H1 (cell line): ENCODE measurements around the gene MACROD2. TPM values are rescaled to one million over a fixed set of nuclear protein-coding genes. Genes with fewer than 3 reads are reported as not detected.

Experiments used
- CTCF ChIA-PET: fragments of 300-600 bp; sonication (Branson Sonifier 250); formaldehyde crosslinking; loops from one replicate; lab custom pipeline; 2021; ENCODE audit not compliant: partially characterized antibody; lab: Charles Lee
- POLR2A ChIA-PET: fragments of 300-600 bp; sonication (Branson Sonifier 250); formaldehyde crosslinking; loops from one replicate; lab custom pipeline; 2021; ENCODE audit warnings: inconsistent platforms; ENCODE audit not compliant: partially characterized antibody; lab: Charles Lee
- DNase-seq, 2 experiments: peaks; one replicate each; pipeline versions ENCODE4 v3.0.0 to v3.0.0-alpha.2; 2010 to 2022; ENCODE audit warnings: low spot score in 2 of 2, low read depth in 1 of 2, mixed read lengths in 1 of 2
- FAIRE-seq: peaks from 2 replicates; lab custom pipeline; 2011; peaks lifted over from hg19 to GRCh38; lab: Jason Lieb, UNC
- H2AFZ ChIP-seq: 2 replicates; pipeline ENCODE4 v1.8.1; 2012; ENCODE audit warnings: low read length, inconsistent platforms
- H2AK5ac ChIP-seq: 2 replicates; pipeline ENCODE4 v1.6.1; 2013; ENCODE audit warnings: low read depth, low read length
- H2BK120ac ChIP-seq: replicated peaks from 2 replicates; pipeline ENCODE3; 2013; ENCODE audit warnings: low read depth, low read length, inconsistent platforms
- H2BK12ac ChIP-seq: 2 replicates; pipeline ENCODE4 v1.6.1; 2013; ENCODE audit warnings: low read depth, low read length
- H2BK15ac ChIP-seq: 2 replicates; pipeline ENCODE4 v1.6.1; 2013; ENCODE audit warnings: low read length
- H2BK20ac ChIP-seq: 2 replicates; pipeline ENCODE4 v1.6.1; 2013; ENCODE audit warnings: low read length
- H2BK5ac ChIP-seq: 2 replicates; pipeline ENCODE4 v1.6.1; 2013; ENCODE audit warnings: low read depth, low read length
- H3K14ac ChIP-seq: 2 replicates; pipeline ENCODE4 v1.6.1; 2013; ENCODE audit warnings: inconsistent platforms; ENCODE audit not compliant: insufficient read length
- H3K18ac ChIP-seq: 2 replicates; pipeline ENCODE4 v1.6.1; 2013; ENCODE audit warnings: low read length; ENCODE audit errors: extremely low read depth
- H3K23ac ChIP-seq: 2 replicates; pipeline ENCODE4 v1.6.1; 2013; ENCODE audit warnings: inconsistent platforms; ENCODE audit not compliant: insufficient read length
- H3K23me2 ChIP-seq: 2 replicates; pipeline ENCODE4 v1.6.1; 2013; ENCODE audit warnings: low read depth, low read length
- H3K27ac ChIP-seq: 2 replicates; pipeline ENCODE4 v1.6.1; 2011; ENCODE audit warnings: low read depth, low read length, inconsistent platforms
- H3K27me3 ChIP-seq, 4 experiments: replicated peaks in 1 of 4; 1 replicate in 1 of 4; 2 replicates in 3 of 4; pipeline versions ENCODE4 v1.6.1 to v1.8.1; 2011 to 2013; ENCODE audit warnings: low read length in 3 of 4, mild to moderate bottlenecking in 3 of 4, inconsistent platforms in 2 of 4, mixed read lengths in 2 of 4, moderate library complexity in 1 of 4; ENCODE audit not compliant: control insufficient read depth in 3 of 4, insufficient read depth in 3 of 4; ENCODE audit errors: extremely low read depth in 1 of 4
- H3K36me3 ChIP-seq, 4 experiments: 2 replicates each; pipeline versions ENCODE4 v1.6.1 to v1.8.1; 2011 to 2013; ENCODE audit warnings: mild to moderate bottlenecking in 4 of 4, low read length in 3 of 4, moderate library complexity in 2 of 4, control low read depth in 1 of 4, inconsistent platforms in 1 of 4; ENCODE audit not compliant: insufficient read depth in 4 of 4, control insufficient read depth in 2 of 4
- H3K4ac ChIP-seq: replicated peaks from 2 replicates; pipeline ENCODE3; 2013; ENCODE audit warnings: low read length, low read depth, mixed read lengths, inconsistent platforms; ENCODE audit not compliant: insufficient read length
- H3K4me1 ChIP-seq, 4 experiments: replicated peaks in 1 of 4; 1 replicate in 1 of 4; 2 replicates in 3 of 4; pipeline versions ENCODE4 v1.6.1 to v1.8.1; 2011 to 2013; ENCODE audit warnings: low read length in 3 of 4, inconsistent platforms in 2 of 4, mixed read lengths in 1 of 4; ENCODE audit not compliant: insufficient read depth in 4 of 4, control insufficient read depth in 3 of 4
- H3K4me2 ChIP-seq, 2 experiments: 2 replicates each; pipeline versions ENCODE4 v1.6.1 to v1.8.1; 2011 to 2013; ENCODE audit warnings: low read depth in 2 of 2, low read length in 2 of 2, control low read depth in 1 of 2, inconsistent platforms in 1 of 2, mild to moderate bottlenecking in 1 of 2; ENCODE audit not compliant: insufficient read depth in 1 of 2
- H3K4me3 ChIP-seq, 4 experiments: fragments of 200-600, 300-600 bp in 1 of 4; sonication (generic), shearing (Covaris generic), sonication (Bioruptor Twin) in 1 of 4; 2 replicates each; pipeline versions ENCODE4 v1.5.1 to v1.8.1; 2011 to 2016; ENCODE audit warnings: low read length in 4 of 4, low read depth in 3 of 4, control low read depth in 2 of 4, inconsistent platforms in 2 of 4, mild to moderate bottlenecking in 2 of 4, mixed read lengths in 1 of 4, moderate library complexity in 1 of 4; ENCODE audit not compliant: insufficient read depth in 2 of 4; ENCODE audit errors: extremely low read depth in 1 of 4
- H3K56ac ChIP-seq: replicated peaks from 2 replicates; pipeline ENCODE3; 2013; ENCODE audit warnings: low read depth, mild to moderate bottlenecking, mixed read lengths, low read length, inconsistent platforms; ENCODE audit not compliant: insufficient read length
- H3K79me1 ChIP-seq: 2 replicates; pipeline ENCODE4 v1.6.1; 2013; ENCODE audit warnings: low read depth, low read length, control low read depth
- H3K79me2 ChIP-seq, 2 experiments: 2 replicates each; pipeline versions ENCODE4 v1.6.1 to v1.8.1; 2012 to 2013; ENCODE audit warnings: low read length in 2 of 2, mild to moderate bottlenecking in 2 of 2, inconsistent platforms in 1 of 2; ENCODE audit not compliant: insufficient read depth in 2 of 2, control insufficient read depth in 1 of 2
- H3K9ac ChIP-seq, 4 experiments: replicated peaks in 1 of 4; 1 replicate in 1 of 4; 2 replicates in 3 of 4; pipeline versions ENCODE4 v1.6.1 to v1.8.1; 2011 to 2013; ENCODE audit warnings: low read depth in 3 of 4, low read length in 3 of 4, control low read depth in 2 of 4, mild to moderate bottlenecking in 2 of 4, moderate library complexity in 2 of 4, inconsistent platforms in 1 of 4; ENCODE audit errors: extremely low read depth in 1 of 4
- H3K9me3 ChIP-seq, 2 experiments: 2 replicates each; pipeline versions ENCODE4 v1.6.1 to v1.8.1; 2012 to 2013; ENCODE audit warnings: mild to moderate bottlenecking in 2 of 2, moderate library complexity in 2 of 2, control low read depth in 1 of 2, inconsistent platforms in 1 of 2, low read depth in 1 of 2, low read length in 1 of 2, mixed read lengths in 1 of 2; ENCODE audit not compliant: insufficient read depth in 2 of 2
- H4K20me1 ChIP-seq, 2 experiments: replicated peaks in 1 of 2; 2 replicates each; pipeline versions ENCODE3 to v1.8.1; 2011 to 2013; ENCODE audit warnings: inconsistent platforms in 2 of 2, low read length in 2 of 2, mild to moderate bottlenecking in 1 of 2; ENCODE audit not compliant: insufficient read depth in 2 of 2, control insufficient read depth in 1 of 2
- H4K5ac ChIP-seq: 2 replicates; pipeline ENCODE4 v1.6.1; 2013; ENCODE audit warnings: low read length, low read depth, mixed read lengths, inconsistent platforms; ENCODE audit not compliant: insufficient read length
- H4K8ac ChIP-seq: 2 replicates; pipeline ENCODE4 v1.8.0; 2013; ENCODE audit warnings: mild to moderate bottlenecking, moderate library complexity, low read length, inconsistent platforms; ENCODE audit not compliant: insufficient read depth; ENCODE audit errors: extremely low read depth
- H4K91ac ChIP-seq: replicated peaks from 2 replicates; pipeline ENCODE3; 2013; ENCODE audit warnings: low read length, mixed read lengths, inconsistent platforms; ENCODE audit not compliant: insufficient read length
- BACH1 ChIP-seq: IDR thresholded peaks from 2 replicates; pipeline ENCODE4 v1.6.1; 2012; ENCODE audit warnings: low read length, improper control_type of control experiment
- CBX5 ChIP-seq: fragments of 300-800, 300-1000 bp; sonication (generic); IDR thresholded peaks from 2 replicates; pipeline ENCODE4 v1.7.1; 2016; ENCODE audit warnings: antibody characterized with exemption, low read length, low read depth
- CEBPB ChIP-seq: IDR thresholded peaks from 2 replicates; pipeline ENCODE4 v1.6.1; 2012; ENCODE audit warnings: low read depth, low read length
- CHD2 ChIP-seq: IDR thresholded peaks from 2 replicates; pipeline ENCODE4 v1.6.1; 2012; ENCODE audit warnings: low read length, improper control_type of control experiment
- CREB1 ChIP-seq: IDR thresholded peaks from 2 replicates; pipeline ENCODE4 v1.6.1; 2012; ENCODE audit warnings: inconsistent platforms
- EZH2 ChIP-seq: fragments of 200-600 bp; sonication (generic); IDR thresholded peaks from 2 replicates; pipeline ENCODE4 v1.7.1; 2012; ENCODE audit warnings: low read depth, mild to moderate bottlenecking, moderate library complexity, low read length, inconsistent platforms; ENCODE audit not compliant: severe bottlenecking
- HDAC6 ChIP-seq: IDR thresholded peaks from one replicate; pipeline ENCODE4 v1.7.1; 2012; ENCODE audit warnings: low read depth, mild to moderate bottlenecking, inconsistent platforms, low read length, moderate library complexity
- MAX ChIP-seq: IDR thresholded peaks from 2 replicates; pipeline ENCODE4 v1.6.1; 2012; ENCODE audit warnings: inconsistent platforms
- NRF1 ChIP-seq: IDR thresholded peaks from 2 replicates; pipeline ENCODE4 v1.6.1; 2011; ENCODE audit warnings: mild to moderate bottlenecking, low read depth, low read length, improper control_type of control experiment
- POLR2AphosphoS5 ChIP-seq: IDR thresholded peaks from 2 replicates; pipeline ENCODE4 v1.6.1; 2011; ENCODE audit warnings: low read depth, low read length
- RAD21 ChIP-seq, 2 experiments: IDR thresholded peaks in 1 of 2; conservative IDR thresholded peaks in 1 of 2; 2 replicates each; pipeline ENCODE4 v1.6.1; 2011; ENCODE audit warnings: low read depth in 2 of 2, low read length in 2 of 2, improper control_type of control experiment in 1 of 2, inconsistent platforms in 1 of 2, mild to moderate bottlenecking in 1 of 2, moderate library complexity in 1 of 2
- RBBP5 ChIP-seq: IDR thresholded peaks from 2 replicates; pipeline ENCODE4 v1.7.1; 2012; ENCODE audit warnings: low read depth, mild to moderate bottlenecking, inconsistent platforms, low read length, moderate library complexity, borderline replicate concordance
- SIRT6 ChIP-seq: IDR thresholded peaks from one replicate; pipeline ENCODE4 v1.7.1; 2012; ENCODE audit warnings: low read length, inconsistent platforms
- SP2 ChIP-seq: IDR thresholded peaks from 2 replicates; pipeline ENCODE4 v1.6.1; 2012; ENCODE audit warnings: mild to moderate bottlenecking, low read length, inconsistent platforms
- USF2 ChIP-seq: IDR thresholded peaks from 2 replicates; pipeline ENCODE4 v1.6.1; 2011; ENCODE audit warnings: low read length, improper control_type of control experiment
- WGBS, 2 experiments: shearing (Covaris generic) in 1 of 2; methylation state at CpG; one replicate each; pipeline versions ENCODE4 v1.1.6 to v1.1.7; 2013 to 2015; ENCODE audit warnings: low lambda C conversion rate in 2 of 2, mixed read lengths in 2 of 2, inconsistent platforms in 1 of 2, low coverage in 1 of 2, missing lambda C conversion rate in 1 of 2; ENCODE audit not compliant: insufficient replicate concordance in 2 of 2, insufficient coverage in 1 of 2, insufficient read length in 1 of 2; ENCODE audit errors: extremely low coverage in 1 of 2, missing lambda C conversion rate in 1 of 2; 5-methylcytosine and 5-hydroxymethylcytosine counted together
- polyA plus RNA-seq, 7 experiments: library from polyadenylated mRNA; depleted of rRNA in 3 of 7; stranded (reverse) in 5 of 7; unstranded in 2 of 7; fragments of >200 nt in 5 of 7; fragments of 200-250 nt in 2 of 7; gene quantifications; 1 replicate in 5 of 7; 2 replicates in 1 of 7; 4 replicates in 1 of 7; pipeline versions ENCODE4 v1.2.1 to v1.2.3, GENCODE V29; 2011 to 2013; ENCODE audit warnings: missing spikeins in 2 of 7, mixed read lengths in 2 of 7
- total RNA-seq: library from RNA; stranded (reverse); fragmentation: NEBNext Ultra II Directional; extraction: Animal tissue kit (Norgen Biotek cat#: 25700); gene quantifications from 2 replicates; pipeline ENCODE4 v1.2.1, GENCODE V29; 2021

The MACROD2 gene
- total and polyA plus RNA-seq, 2 of the 8 experiments (the other 6 are each of a cell fraction or from before 2014, with no cell fraction given) = 0.70 to 3.9 TPM

- no peak overlapping the region for H3K4ac ChIP-seq
- FAIRE-seq (no peak), DNase-seq (no peak)
- H3K4me1 ChIP-seq = no peaks in the 10 kb centered on the region
- no peak overlapping the region for H3K9ac ChIP-seq
- H3K23ac ChIP-seq = no peak overlapping the region
- no peak overlapping the region for H4K8ac ChIP-seq
- H3K4me2 ChIP-seq = no peak overlapping the region
- no peak overlapping the region for H2AK5ac ChIP-seq
- no peak overlapping the region for H2BK20ac ChIP-seq
- H3K27ac ChIP-seq = no peak overlapping the region
- POLR2A ChIA-PET = no interaction called here
- no peak overlapping the region for H4K5ac ChIP-seq
- H2AFZ ChIP-seq = no peak overlapping the region
- no peaks in the 10 kb centered on the region for H3K23me2 ChIP-seq
- CTCF ChIA-PET = no interaction called here
- H3K27me3 ChIP-seq = no peaks in the 10 kb centered on the region
- H3K79me1 ChIP-seq = no peaks in the 10 kb centered on the region
- TF ChIP-seq SP2 (no peak), EZH2 (no peak), SIRT6 (no peak), CHD2 (no peak), MAX (no peak), BACH1 (no peak), HDAC6 (no peak), CBX5 (no peak), RBBP5 (no peak), NRF1 (no peak), CREB1 (no peak), RAD21 (IDR thresholded peaks at IDR 0.05 in 1 of 2, conservative IDR thresholded peaks at IDR 0.05 in 1 of 2; ENCODE audit: low read depth in 2 of 2, low read length in 2 of 2) (no peak), CEBPB (no peak), USF2 (no peak), POLR2AphosphoS5 (no peak)
- no peak overlapping the region for H3K56ac ChIP-seq
- H3K9me3 ChIP-seq = 0 out of 4 replicates have a peak, but pooled peaks cover 0 to 2% of the 10 kb centered on the region in 2 experiments
- WGBS, 2 experiments = 98% methylated on average over 3 of the region's 3 CpGs; no CpG with 5 or more reads in 1 of the 2 experiments
- no peak overlapping the region for H3K4me3 ChIP-seq
- no peak overlapping the region for H2BK15ac ChIP-seq
- no peaks in the 10 kb centered on the region for H3K79me2 ChIP-seq
- no peaks in the 10 kb centered on the region for H4K20me1 ChIP-seq
- H3K14ac ChIP-seq = no peak overlapping the region
- no peak overlapping the region for H4K91ac ChIP-seq
- no peak overlapping the region for H2BK120ac ChIP-seq
- H2BK12ac ChIP-seq = no peak overlapping the region
- H3K18ac ChIP-seq = no peak overlapping the region
- no peaks in the 10 kb centered on the region for H3K36me3 ChIP-seq
- H2BK5ac ChIP-seq = no peak overlapping the region
Observed at GRCh38 chr20:14817101-14817500, 821.8 kb downstream of the MACROD2 start.
